Mucosa of gallbladder (tissue), 1 donor: ENCODE measurements around the gene GM2A. TPM values are rescaled to one million over a fixed set of nuclear protein-coding genes. Genes with fewer than 3 reads are reported as not detected.
"Not testable (repeated sequence)": the region's sequence is repeated elsewhere in the genome, so short reads cannot be mapped to it uniquely, and the experiment has no call there.

Experiments
- DNase-seq: peaks from one replicate; pipeline ENCODE4 v3.0.0-alpha.2; 2020; ENCODE audit warnings: low spot score
- total RNA-seq: library from RNA; stranded (reverse); gene quantifications from one replicate; pipeline ENCODE4 v1.2.1, GENCODE V29; 2021
- donor health status: DM: no; HTN: no; CAD: no.

Gene GM2A
- total RNA-seq, 1 donor from 2014 or later, result 38.1 TPM

DNA sequence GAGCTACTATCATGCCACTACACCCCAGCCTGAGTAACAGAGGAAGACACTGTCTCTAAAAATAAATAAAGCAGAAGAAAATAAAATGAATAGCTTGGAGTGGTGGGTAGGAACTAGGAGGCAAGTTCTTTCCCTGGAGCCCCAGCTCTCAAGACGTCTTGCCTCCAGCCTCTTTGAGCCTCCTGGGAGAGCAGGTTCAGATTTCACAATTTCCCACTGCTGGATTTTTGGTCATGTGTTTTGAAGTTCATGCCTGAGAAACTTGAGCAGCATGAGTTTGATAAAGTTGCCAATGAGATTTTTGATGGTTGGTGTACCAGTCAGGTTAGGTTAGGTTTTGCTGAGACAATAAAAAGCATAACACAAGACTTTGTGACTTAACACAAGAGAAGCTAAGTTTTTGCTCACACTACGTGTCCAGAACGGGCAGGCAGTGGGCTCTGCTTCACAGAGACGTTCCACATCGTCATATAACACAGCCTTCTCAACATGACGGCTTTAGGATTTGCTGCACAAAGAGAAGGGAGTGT, 25.0 kb upstream of the GM2A start:
- no peak for DNase-seq

DNA sequence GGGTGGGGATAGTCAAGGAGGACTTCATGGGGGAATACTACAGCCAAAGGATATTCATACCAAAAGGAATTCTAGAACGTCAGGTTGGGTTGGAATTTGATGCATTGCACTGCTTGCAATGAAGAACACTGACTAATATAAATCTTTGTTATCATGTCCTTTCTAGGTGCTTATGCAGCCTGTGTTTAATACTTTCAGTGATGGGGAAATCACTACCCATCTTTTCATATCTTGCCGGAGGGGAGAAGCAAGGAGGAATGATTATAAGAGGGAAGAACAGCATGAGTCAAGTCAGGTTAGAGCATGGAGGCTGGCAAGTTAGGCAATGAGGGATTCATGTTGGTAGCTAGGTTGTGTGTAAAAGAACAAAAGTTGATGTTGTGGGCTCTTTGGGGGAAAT, 24.0 kb upstream of the GM2A start:
- DNase-seq, result no peak

DNA sequence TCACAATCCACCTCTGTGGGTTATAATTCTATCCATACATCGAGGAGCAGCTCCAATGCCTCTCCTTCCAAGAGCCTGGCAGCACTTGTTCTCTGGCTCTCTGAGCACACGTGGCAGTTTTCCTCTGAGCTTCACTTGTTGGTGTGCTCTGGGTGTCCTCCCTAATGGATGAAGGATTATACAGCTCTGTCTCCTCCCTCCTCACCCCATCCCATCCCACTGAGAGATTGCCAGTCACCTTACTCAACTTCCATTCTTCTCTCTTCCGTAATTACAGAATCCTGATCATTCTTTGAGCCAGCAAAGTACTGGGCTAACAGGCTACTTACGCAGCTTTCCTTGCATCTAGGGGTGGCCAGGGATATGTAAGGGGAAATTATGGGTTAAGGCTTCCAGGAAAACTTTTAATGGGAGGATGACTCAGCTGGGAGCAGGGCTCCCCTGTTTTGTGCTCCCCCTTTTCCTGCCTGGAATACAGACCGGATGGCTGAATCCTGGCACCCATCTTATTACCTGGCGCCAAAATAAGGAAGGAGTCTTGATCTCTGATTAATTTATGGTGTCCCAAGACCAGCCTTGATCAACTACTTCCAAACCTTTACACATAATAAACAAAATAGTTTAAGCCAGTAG, 22.8 kb upstream of the GM2A start:
- no peak for DNase-seq

DNA sequence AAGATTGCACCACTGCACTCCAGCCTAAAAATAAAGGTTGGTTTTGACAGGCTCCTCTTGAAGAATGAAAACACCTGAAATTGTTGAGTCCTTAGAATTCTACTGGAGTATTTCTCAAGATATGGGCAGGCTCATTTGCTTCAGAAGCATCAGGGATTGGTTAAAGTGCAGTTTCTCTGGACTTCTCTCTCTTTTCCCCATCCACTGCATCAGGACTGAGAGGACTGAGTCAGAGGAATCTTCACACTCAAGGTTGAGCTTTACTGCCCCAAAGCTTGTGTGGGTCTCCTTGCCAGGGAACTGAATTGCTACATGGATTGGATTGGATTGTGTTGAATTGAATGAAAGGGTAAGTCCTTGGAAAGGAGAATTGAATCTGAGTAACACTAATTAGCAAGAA, 21.6 kb upstream of the GM2A start:
- no peak for DNase-seq

DNA sequence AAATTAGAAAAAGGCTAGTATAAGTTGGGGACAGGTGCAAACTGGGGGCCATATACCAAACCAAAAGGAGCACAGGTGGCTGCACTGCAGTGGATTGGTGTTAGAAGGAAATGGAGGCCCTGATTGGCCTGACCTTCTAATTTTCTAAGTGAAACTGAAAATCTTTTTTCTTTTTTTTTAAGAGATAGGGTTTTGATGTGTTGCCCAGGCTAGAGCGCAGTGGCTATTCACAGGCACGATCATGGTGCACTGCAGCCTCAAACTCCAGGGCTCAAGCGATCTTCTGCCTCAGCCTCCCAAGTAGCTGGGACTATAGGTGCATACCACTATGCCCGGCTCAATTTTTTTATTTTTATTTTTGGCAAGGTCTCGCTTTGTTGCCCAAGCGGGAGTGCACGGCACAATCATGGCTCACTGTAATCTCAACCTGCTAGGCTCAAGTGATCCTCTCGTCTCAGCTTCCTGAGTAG, 19.3 kb upstream of the GM2A start:
- DNase-seq, result no peak

DNA sequence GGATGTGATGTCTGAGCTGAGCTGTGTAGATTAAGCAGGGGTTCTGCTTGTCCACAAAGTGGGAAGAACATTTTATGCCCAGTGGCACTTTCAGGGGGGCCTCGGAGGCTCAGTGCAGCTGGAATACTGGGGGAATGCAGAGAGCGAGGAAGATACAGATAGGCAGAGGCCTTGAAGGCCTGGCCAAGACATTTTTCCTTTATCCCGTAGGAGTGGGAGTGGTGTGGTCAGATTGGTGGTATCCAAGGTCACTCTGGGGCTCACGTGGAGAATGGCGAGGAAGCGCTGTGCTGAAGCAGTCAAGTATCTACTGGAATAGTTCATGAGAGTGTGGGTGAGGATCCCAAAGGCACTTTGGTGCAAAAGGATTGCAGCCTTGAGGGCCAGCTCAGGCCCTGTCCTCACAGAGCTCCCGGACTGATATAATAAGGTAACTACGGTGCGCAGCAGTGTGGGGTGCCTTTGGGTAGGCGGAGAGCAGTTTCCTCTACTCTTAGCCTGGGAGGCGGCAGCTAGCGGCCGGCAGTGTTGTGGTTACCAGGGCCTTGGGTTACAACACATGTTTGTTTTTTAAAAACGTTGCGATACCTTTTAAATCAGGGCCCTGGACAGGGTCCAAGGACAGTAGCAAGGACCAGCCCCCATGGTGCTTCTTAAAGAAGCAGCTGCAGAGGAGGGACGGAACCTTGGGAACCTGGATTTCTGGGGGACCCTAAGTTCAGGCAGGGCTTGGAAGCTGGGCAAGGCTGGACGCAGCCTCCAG, 18.3 kb upstream of the GM2A start:
- peak; percentile 45 for DNase-seq

DNA sequence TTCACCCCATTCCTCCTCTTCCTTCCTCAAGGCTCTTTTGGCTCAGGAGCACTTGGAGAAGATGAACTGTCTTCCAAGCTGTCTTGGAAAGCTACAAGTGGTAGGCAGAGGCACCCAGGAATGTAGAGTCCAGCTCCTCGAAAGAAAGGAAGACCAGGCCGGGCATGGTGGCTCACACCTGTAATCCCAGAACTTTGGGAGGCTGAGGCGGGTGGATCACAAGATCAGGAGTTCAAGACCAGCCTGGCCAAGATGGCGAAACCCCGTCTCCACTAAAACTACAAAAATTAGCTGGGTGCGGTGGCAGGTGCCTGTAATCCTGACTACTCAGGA, 17.8 kb upstream of the GM2A start:
- not testable (repeated sequence) for DNase-seq

DNA sequence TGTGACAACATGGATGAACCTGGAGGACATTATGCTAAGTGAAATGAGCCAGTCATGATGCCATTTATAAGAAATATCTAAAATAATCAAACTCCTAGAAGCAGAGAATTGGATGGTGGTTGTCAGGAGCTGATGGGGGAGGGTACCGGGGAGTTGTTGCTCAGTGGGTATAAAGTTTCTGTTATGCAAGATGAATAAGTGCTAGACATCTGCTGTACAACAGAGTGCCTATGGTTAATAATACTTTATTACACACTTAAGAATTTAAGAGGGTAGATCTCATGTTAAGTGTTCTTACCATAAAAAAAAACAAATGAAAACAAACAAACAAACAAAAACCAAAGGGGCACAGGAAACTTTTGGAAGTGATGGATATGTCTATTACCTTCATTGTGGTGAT, 16.1 kb upstream of the GM2A start:
- no peak for DNase-seq

DNA sequence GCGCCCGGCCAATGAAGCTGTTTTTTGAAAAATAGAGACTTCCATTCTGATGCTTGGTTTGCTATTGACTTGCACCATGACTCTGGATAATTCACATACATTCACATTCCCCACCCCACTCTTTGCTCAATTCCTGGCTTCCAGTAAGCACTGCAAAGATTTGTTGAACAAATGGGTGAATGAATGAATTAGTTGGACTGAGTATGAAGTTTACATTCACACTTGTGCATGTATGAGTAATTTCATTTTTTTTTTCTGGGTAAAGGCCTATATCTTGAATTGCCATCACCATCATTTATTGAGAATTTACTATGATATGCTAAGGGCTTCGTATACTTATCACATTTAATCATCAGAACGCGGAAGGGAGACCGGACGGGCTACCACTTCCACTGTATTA, 15.3 kb upstream of the GM2A start:
- DNase-seq, result no peak

DNA sequence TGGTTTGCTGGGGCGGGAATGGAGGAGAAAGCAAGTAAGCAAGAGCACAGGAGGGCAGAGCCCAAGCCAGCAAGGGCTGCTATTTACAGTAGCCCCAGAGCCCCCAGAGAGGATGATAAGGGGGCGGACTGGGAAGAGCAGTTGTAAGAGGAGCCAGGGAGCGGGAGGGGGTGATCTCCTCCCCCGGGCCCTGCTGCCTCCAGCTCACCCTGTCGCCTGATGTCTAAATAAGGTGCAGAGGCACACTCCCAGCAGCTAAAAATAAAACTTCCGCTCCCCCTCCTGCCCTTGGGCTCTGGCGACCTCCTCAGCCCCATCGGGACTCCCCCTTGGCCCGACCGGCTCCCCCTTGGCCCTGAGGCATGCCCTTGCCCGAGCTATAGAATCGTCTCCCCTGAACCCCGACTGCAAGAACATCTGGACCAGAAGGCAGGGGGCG, 14.7 kb upstream of the GM2A start:
- no peak for DNase-seq

DNA sequence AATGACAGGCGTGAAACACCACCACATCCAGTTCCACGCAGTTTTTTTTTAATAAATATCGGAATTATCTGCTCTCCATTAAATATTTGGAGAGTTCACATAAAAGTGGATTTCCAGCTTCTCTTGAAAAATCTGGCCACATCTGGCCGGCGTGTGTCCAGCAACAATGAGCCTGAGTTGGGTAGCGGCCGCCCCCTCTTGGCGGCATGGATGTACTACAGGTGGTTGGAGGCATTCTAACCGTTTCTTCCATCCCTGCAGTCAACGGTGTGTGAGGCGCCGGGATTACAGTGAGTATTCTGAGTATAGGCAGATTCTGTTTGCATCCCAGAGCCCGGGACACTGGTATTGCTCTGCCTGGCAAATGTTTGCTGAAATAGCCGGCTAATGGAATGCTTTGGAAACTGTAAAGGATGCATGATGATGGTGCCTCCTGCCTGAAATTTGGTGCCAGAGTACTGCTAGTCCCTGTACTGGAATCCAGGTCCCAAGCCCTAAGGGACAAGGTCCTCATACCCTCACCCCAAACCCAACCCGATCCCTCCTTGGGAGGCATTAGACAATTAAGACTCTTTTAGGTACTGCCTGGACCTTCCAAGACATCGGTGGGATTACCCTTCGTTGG, 13.6 kb upstream of the GM2A start:
- peak; percentile 52 for DNase-seq

DNA sequence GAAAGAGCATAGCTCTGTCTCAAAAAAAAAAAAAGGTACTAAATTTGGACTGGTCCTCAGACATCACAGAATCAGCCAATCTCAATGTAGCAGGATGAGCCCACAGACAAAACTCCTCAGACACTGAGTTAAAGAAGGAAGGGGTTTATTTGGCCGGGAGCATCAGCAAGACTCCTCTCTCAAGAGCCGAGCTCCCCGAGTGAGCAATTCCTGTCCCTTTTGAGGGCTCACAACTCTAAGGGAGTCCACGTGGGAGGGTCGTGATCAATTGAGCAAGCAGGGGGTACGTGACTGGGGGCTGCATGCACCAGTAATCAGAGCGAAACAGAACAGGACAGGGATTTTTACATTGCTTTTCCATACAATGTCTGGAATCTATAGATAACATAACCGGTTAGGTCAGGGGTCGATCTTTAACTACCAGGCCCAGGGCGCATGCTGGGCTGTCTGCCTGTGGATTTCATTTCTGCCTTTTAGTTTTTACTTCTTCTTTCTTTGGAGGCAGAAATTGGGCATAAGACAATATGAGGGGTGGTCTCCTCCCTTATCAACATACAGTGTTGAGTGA, 12.6 kb upstream of the GM2A start:
- not testable (repeated sequence) for DNase-seq

DNA sequence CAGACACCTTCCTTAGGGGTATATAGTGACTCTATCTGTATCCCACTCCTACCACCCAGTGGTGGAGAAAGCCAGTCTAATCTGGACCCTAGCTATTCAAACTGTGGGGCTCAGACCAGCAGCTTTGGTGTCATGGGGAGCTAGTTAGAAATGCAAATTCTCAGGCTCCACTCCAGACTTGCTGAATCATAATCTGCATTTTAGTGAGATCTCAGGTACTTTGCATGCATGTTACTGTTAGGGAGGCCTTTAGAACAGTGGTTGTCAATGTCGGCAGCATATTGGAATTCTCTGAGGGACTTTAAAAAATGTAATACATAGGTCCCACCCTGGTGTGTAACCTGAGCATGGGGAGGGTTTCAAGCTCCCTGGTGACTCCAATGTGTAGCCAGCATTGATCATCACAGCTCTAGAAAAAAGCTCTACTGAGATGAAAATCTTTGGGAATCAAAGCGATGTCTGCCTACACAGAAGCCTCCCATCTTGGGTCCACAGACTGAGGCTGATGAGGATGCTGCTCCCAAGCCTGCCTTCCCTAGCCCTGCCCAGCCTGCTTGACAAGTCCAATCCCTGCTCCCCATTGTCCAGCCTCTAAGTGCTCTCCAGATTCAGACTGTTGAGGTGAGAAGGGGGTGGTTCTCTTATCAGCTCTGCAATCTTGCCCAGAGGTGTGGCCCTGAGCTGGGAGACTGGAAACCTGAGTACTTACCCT, 11.9 kb upstream of the GM2A start:
- DNase-seq, result no peak

DNA sequence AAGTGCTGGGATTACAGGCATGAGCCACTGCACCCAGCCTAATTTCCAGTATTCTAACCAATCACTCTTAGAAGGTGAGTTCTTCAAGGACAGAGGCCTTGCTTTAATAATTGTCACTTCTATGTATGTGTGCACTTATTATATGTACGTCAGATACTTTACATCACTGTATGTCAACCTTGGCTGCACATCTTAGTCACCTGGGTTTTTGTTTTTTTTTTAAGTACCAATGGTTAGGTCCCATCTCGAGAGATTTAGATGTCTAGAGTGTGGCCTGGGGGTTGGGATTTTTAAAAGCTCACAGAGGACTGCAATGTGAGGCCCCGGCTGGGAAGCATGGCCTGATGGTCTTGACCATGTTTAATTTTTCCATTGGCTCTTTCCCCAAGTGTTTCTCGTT, 9.9 kb upstream of the GM2A start:
- DNase-seq, result no peak

DNA sequence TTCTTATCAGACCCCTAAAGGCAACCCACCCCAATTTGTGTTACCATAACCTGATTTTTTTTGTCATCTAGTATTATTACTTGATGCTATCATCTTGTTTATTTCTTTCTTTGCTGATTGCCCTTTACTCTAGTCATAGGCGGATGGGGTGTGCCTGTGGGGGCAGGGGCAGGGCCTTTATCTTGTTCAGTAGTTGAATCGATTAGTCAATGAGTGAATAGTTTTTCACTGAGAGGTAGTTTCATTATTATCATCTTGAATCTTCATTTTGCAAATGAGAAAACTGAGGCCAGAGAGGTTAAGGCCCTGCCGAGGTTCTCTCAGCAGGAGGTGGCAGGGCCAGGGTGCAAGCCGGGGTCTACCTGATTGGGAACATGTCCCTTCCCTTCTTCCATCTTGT, 9.4 kb upstream of the GM2A start:
- no peak for DNase-seq

DNA sequence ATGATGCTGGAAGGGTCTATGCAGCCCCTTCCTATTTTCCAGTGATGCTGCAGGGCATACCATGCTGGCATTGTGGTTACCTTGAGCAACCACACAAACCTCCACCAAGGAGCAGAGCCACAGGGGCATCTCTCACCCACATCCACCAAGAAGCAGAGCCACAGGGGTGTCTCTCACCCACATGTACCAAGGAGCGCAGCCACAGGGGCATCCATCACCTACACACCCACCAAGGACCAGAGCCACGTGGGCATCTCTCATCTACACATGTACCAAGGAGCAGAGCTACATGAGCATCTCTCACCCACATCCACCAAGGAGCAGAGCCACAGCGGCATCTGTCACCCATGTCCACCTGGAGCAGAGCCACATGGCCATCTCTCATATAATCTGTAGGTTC, 8.8 kb upstream of the GM2A start:
- DNase-seq, result no peak

DNA sequence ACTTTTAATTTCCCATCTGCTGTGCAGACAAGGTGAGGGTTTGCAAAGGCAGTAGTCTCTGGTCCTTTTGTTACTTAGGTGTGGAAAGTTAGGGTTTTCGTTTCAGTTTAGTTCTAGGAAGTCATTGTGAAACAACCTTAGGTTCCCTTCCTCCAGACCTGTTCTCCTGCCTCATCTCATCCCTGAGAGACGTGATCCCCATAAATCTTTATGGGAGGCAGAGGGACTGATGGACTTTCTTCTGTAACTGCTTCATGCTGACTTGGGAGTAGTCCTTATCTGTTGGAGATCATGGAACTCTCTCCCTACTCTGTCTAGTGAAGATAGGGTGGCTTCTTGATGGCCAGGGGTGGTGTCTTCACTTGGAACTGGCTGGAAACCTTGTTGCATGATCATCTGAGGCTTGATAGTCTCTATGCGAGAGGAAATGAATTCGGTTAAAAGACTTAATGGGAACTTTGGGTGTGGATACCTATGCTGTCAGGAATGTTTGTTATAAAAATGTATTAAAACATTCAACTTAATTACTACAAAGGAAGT, 7.2 kb upstream of the GM2A start:
- DNase-seq, result no peak

DNA sequence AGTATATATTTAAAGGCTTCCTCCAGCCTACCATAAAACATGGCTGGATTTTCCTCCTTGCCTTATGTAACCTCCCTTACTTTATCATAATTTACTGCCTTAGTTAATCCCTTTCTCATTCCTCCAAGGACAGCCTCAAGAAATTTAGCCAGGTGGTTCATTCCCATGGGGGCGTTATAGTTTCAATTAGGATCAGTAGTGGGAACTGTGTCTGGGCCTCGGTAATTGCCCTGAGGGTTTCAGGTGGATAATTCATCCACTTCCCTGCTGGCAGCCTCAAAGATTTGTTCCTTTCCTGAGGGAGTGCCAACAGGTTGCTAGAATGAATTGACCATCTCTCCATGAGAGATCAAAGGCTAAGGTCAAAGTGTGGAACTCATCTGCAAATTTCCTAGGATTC, 4.3 kb upstream of the GM2A start:
- no peak for DNase-seq

DNA sequence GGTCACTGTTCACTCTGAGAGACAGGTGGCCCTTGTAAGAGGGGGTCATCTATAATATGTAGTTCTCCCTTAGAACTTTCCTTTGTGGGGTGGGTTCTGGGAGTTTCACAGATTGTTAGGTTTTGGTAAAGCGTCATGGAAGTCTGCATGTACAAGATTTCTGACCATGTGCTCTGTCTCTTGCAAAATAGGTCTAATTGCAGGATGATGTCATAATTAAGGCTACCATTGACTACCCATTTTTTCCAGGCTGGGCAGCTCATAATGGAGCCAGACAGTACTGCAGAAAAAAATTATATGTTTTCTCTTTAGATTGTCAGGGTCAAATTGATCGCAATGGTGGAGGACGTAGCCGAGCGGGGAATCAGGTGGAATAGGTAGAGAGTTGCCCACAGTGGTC, 3.7 kb upstream of the GM2A start:
- no peak for DNase-seq

DNA sequence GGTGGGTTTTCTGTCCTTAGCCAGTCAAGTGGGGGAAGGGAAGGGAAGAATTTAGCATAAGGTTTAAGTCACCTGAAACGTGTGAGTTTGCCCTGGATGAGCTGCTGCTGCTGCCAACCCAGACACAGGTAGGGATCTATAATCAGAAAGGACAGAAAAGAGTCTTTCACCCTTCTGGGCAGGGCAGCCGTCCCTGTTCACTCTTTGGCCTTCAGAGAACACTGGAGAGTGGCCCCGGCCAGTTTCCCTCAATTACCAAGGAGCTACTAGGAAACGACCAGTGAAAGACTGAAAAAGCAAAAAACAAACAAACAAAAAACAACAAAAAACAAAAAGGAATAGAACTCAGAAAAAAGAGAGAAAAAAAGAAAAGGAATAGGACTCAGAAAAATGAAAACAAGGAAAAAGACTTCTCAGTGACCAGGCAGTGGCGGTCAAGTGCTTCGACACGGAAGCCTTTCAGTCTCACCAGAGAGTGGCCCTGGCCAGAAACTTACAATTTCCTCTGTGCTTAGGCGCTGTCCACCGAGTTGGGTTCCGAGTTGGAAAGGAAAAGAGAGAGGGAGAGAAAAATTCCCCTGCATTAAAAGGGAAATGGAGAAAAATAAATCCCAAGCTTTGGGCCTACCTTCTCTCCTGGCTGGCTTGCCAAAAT, 2.5 kb upstream of the GM2A start:
- no peak for DNase-seq

DNA sequence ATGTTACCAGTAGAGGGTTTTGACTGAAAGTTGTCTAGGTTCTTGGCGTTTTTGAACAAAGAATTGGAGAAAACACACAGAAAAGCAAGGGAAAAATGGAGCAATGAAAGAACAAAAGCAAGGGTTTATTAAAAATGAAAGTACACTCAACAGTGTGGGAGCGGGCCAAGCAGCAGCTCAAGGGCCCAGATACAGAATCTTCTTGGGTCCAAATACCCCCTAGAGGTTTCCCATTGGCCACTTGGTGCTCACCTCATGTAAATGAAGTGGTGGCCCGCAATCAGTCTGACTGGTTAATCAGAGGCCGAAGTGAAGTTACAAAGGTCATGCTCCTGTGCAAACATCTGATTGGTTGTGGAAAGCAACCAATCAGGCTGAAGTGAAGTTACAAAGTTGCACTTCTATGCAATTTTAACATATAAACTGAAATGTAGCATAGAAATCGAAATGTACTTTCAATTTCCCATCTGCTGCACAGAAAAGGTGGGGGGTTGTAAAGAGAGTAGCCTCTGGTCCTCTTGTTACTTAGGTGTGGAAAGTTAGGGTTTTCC, 1.9 kb upstream of the GM2A start:
- no peak for DNase-seq
